Hematopoietic multipotent progenitor cell treated with erythropoietin and hydrocortisone succinate and interleukin-3 and kit ligand, for 15 days (in vitro differentiated cells): ENCODE results near the gene MARK1.

ENCODE experiments used
- DNase-seq: peaks from one replicate; pipeline ENCODE4 v3.0.0-alpha.2; 2015; ENCODE audit warnings: low spot score

MARK1 gene

DNA sequence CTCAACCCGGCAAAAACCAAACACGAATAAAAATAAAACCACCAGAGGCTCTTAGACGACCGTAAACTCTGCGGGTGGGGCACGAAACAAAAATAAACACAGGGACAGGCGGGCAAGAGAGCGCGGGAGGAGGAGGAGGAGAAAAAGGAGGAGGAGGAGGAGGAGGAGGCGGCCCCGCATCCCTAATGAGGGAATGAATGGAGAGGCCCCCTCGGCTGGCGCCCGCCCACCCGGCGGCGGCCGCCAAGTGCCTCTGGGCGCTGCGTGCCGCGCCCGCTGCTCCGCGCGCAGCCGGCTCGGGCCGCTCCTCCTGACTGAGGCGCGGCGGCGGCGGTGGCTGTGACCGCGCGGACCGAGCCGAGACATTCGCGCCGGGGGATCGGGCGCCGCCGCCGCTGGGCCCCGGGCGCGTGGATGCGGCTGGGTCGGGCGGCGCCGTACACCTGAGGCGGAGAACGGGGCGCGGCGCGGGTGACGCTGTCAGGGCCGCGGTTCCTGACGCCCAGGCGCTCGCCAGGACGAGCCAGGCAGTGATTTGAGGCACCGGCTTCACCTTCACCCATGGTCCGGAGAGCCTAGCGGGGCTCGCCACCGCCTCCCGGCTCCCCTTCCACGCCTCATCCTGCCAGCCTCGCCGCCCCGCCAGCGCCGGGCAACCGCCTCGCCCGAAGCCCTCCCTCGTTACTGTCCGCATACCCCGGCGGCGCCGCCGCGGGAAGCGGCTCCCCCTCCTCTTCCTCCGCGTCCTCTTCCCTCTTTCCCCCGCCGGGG, at the start of gene MARK1:
MARK1 (plus strand) TSS at position 229 of the 771 bp plus-strand sequence. CDS start 687 bp downstream, outside the sequence.
- no peak for DNase-seq

DNA sequence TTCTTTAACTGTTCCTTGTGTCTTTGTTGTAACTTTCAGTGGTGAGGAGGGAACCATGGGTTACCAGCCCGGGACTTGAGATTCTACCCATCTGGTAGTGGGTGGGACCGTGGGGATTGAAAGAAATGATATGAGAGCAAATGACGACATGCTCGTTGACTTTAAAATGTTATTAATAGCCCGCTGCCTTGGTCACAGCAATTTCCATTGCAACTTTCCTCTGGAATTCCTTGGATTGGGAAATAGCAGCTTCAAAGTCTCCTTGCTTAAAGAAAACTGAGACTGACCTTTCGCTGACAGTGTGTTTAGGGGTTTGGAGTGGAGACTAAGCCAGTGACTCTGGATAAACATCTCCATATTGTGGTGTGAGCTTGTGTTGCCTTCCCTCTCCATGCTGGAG, 44.2 kb upstream of the MARK1 start:
- no peak for DNase-seq

DNA sequence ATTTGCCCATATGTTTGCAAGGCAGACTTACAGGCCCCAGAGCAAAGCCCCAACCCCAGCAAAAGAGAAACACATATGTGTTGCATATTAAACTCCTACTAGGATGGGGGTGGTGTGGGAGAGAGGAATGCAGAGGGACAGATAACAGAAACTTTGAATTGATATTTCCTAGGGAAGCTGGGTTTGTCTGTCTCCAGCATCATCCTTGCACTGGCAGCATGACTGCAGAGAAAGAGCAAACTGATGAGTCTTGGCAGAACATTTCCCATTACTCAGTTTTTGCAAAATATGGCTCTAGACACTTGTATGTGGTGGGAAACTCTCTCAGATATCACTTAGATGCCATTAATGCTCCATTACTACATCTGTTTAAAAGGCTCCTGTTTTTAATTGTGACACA, 43.8 kb upstream of the MARK1 start:
- no peak for DNase-seq

DNA sequence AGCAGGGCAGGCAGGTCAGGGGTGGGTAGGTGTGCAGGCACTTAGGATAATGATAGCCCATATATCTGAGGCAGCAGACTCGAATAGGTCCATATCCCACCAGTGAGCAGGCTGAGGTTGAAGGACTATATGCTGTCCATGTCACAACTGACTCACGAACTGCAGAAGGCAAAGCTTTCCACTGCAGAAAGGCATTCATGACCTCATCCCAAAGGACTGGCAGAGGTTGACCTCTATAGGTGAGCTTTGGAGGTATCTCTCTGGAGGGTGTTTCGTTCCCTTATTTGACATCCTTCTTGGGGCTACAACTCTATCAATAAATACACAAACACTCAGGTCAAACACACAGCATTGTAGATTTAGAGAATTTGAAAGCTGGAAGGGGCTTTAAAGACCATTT, 42.8 kb upstream of the MARK1 start:
- no peak for DNase-seq

DNA sequence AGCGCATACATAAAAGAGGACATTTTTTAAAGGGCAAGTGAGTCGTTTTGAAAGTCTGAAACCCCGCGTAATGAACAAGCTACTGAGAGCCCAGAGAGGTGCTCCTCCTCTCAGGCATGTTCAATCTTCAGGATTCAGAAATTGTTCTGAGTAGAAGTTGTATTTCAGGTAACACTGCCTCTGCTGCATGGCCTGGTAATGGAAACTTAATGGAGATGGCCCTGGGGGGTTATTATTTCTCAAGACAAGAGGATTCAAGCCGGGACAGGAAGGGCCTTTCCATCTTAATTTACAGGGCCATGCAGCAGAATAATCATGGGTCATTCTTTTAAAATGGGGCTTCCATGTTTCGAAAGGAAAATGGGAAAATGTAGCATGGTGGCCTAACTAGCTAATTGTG, 42.1 kb upstream of the MARK1 start:
- DNase-seq, result no peak

DNA sequence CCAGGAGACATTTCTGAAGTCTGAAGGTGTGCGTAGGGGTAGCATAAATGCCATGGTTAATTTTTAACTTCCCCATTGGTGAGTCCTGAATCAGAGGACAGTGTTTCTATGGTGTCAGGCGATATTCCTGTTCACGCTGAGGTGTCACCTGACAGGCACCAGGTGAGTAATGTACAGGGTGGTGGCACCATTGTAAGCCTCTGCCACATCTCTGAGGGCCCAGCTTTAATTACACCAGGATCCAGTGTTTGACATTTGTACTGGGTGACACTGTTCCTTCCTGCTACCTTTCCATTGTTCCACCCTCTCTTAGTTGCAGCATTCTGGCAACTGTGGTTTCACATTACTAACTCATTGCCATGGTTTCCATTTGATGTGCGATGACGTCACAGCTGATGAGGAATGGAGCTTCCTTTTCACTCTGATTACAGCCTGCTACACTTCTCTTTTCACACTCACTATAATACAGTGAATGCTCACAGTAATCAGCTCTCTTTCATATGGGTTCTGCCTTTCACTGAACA, 40.6 kb upstream of the MARK1 start:
- no peak for DNase-seq

DNA sequence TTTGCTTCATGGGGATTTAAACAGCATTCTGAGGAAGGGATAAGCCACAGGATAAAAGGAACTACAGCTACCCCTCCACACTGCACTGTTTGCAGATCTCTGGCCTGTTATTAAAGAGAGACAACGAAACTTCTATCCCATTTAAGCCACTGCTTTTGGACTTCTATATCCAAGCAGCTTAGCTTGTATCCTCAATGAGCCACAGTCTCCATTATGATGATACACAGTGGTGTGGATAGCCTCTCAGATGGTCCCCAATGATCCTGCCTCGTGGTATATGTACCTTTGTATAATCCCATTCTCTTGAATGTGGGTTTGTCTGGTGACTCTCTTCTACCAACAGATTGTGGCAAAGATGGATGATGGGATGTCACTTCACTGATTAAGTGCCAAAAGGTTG, 36.0 kb upstream of the MARK1 start:
- DNase-seq, result no peak

DNA sequence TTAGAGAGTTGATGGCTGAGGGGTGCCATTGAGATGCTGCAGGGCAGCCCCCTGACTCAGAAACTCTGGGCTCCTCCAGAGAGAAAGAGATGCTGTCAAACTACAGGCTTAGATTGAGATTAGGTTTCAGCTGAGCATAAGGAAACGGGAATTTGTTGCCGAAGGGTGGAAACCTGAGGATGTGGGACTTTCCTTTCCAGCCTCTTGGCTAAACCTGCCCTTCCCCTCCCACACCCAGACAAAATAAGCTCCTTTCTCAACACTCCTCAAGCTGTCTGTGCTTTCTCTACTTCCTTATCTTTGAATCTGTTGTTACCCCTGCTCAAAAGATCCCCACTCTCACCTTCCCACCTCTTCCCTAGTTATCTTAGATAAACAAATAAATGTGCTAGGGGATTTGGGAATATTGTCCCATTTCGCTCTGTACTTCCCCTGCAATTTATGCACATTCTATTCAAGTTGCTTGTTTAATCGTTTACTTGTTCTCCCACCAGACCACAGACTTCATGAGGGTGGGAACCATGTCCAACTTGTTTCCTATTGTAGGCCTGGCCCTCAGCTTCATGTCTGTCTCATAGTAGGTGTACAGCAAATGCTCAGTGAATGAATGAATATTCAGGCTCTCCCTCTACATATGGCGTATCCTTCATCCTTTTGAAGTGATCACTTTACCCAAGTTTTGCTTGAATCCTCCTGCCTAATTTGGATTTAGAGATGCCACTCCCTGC, 30.6 kb upstream of the MARK1 start:
- no peak for DNase-seq

DNA sequence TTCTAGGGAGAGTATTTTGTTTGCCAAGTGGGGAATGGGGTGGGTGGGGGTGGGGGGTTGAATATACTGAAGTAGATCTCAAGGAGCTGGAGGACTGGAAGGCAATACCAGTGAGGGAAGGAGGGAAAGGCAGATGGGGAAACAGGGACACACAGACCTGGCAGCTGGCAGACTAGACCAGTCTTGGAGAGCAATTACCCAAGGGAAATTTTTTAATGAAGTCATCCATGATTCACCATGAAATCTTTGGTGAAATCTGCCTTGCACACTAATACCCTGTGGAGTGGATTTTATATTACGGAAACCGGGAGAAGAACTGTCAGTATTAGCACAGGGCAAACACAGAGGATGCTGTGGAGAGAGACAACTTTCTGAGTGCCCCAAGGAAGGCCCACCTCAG, 29.7 kb upstream of the MARK1 start:
- no peak for DNase-seq

DNA sequence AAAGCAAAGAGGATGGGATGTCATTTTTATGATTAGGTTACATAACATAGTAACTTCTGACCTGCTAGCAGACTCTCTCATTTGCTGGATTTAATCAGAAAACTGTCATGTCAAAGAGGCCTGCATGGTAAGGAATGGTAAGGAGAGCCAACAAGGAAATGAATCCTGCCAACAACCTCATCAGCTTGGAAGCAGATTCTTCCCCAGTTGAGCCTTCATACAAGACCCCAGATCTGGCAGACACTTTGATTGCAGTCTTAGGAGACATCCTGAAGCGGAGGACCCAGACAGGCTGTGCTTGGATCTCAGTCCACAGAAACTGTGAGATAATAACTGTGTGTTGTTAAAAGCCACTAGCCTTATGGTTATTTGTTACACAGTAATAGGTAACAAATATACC, 27.6 kb upstream of the MARK1 start:
- DNase-seq, result no peak

DNA sequence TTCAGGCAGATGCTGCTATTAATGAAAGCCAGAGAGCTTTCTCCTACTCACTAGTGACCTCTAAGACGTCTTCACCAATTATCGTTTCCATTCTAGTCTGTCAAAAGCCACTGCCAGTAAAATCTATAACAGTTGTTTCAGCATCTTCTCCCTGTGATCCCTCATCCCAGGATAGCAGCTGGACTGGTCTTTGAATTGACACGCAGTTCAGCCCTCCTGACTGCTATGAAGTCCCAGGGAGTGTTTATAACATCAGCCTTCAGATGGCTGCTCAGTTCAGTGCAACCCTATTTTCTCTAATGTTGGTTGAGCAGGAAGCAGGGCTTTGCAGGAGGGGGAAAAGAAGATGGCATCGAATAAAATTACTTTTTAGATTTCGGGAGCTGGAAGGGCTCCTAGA, 23.6 kb upstream of the MARK1 start:
- DNase-seq, result no peak

DNA sequence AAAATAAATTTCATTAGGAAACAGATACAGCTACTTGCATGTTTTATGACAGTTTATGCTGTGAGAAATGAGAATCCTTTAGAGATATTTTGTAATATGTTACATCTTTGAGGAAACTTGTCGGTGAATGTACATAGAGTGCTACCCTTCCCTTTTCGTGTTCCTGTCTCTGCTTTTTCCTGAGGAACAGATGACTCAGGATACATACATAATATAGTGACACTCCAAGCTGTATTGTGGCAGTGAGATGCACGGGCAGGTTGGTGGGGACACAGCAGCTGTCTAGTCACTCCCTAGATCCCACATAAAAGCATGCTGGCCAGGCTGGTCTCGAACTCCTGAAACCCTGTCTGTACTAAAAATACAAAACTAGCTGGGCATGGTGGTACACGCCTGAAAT, 20.9 kb upstream of the MARK1 start:
- DNase-seq, result no peak

DNA sequence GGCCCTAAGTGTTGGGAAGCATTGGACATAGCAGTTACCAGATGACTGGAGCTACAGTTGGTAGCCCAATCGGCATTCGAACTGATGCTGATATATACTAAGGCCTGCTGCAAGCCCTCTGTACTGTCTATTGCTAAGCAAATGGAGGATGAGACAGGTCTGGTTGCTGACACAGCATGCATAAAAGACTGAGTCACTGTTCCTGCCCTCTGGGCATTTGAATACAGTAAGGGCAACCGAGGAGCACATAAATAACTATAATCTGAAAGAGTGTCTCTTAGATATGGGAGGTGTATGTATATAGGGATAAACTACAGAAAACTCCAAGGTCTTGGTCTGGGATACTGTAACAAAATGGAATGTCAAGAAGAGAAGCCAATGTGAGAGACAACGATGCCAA, 16.8 kb upstream of the MARK1 start:
- no peak for DNase-seq

DNA sequence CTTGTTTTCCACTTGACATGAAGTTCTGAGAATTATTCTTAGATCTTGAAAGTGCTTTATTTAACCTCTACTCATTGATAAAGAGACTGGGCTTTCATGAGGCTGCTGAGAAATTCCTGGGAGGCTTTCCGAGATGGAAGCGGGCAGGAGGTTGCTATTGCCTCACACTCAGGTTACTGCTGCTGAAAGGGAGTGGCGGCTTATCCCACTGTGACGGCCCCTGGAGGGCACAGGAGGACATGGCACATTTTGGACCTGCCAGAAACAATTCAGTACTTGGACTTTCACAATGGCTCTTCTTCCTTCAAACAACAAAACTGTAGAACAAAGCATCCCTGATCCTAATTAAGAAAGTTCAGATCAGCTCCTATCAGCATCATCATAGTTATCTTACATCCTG, 16.2 kb upstream of the MARK1 start:
- no peak for DNase-seq

DNA sequence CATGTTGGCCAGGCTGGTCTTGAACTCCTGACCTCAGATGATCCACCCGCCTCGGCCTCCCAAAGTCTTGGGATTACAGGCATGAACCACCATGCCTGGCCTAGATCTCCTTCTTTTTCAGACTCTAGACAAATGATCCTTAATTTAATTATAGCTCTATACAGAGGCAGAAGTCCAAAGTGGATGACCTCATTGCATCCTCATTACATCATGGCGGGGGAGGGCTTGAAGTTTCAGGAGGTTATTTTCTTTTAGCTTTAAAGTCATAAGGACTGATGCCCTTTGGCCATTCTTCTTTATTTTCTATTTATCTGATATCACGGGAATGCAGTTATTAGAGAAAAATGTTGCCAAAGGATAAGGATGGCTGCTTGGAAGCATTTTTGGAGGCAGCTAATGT, 14.1 kb upstream of the MARK1 start:
- DNase-seq, result no peak

DNA sequence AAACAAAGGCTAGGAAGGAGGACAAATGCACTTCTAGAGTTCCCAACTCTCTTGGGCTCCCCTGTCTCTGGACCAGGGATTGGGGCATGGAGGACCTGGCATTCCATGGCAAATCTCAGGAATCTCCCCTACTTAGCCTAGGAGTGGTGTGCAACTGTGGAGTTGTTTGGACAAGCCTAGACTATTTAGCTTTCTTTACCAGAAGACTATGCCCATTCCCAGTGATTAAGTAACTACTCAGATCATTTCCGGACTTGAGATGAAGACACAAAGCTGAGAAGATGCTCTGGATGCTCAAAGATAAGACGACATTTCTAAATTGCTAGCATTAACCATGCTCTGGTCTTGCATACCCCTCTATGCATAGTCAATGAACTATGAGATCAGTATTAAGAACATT, 13.7 kb upstream of the MARK1 start:
- no peak for DNase-seq

DNA sequence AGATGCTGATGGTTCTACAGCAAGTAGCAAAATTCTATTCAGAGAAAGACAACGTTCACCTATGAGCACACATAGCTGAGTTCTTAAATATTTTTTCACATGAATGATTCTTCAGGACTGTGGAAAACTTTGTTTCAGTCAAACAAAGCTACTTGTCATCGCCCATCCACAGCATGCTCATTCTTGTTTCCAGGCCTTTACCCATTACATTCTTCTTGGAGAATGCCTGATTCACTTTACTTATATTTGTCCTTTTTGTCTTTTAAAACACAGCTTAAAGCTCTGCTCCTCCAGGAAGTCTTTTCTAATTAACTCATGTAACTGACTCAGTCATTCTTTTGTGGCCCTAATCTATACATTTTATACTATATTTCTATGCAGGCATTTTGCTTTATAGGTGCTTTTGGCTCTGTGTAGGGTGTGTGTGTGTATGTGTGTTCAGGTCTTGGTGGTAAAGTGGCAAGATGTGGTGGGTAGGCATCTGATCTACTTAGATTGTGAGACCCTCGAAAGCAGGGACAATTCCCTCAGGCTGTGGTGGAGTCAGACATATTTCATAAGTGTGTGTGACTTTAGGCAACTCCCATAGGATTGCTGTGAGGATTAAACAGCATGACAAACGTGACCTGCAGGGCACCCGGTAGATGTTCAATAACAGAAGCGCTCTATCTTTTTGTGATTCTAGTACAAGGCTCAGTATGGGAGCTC, 11.8 kb upstream of the MARK1 start:
- DNase-seq, result no peak

DNA sequence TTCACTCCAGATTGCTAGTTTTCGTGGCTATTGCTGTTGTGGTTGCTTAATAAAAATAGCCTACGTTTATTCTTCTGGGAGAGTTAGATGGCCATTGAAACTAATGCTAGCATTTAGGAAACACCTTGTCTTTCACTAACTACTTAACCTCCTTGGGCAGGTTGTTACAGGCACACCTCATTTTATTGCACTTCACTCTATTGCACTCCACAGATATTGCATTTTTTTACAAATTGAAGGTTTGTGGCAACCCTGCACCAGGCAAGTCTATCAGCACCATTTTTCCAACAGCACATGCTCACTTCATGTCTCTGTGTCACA, 11.3 kb upstream of the MARK1 start:
- DNase-seq, result no peak

DNA sequence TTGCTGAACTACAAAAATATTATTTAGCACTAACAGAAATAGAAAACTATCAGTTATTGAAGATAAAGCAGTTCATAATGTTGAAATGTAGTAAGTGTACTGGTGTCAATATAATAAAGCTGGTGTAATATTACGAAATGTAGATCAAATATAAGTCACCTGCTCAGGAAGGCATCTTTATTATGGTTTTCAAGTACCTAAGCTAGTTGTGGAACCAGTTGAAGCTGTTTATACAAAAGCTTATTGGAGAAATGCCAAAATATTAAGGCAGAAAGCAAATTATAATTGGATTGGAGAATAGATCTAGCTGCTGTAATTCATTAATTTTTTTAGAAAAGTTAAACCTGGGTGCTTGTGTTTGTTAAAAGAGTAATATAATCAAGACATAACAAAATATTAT, 6.2 kb upstream of the MARK1 start:
- DNase-seq, result no peak

DNA sequence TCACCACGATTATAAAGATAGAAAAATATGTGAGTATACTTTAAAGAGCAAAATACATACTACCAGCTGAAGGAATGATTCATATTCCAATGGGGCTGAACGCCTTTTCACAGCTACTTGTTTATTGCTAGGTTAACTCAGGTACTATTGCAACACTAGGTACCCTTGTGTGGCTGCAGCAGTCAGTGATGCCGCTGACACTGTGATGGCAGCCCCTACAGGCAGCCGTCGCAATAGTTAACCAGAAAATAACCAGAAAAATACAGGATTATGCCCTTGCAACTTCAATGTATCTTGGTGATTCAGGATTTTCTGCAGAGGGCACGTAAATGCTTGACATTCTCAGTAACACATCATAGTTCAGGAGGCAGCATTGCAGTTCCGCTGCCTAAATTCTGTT, 1.6 kb upstream of the MARK1 start:
- DNase-seq, result no peak

DNA sequence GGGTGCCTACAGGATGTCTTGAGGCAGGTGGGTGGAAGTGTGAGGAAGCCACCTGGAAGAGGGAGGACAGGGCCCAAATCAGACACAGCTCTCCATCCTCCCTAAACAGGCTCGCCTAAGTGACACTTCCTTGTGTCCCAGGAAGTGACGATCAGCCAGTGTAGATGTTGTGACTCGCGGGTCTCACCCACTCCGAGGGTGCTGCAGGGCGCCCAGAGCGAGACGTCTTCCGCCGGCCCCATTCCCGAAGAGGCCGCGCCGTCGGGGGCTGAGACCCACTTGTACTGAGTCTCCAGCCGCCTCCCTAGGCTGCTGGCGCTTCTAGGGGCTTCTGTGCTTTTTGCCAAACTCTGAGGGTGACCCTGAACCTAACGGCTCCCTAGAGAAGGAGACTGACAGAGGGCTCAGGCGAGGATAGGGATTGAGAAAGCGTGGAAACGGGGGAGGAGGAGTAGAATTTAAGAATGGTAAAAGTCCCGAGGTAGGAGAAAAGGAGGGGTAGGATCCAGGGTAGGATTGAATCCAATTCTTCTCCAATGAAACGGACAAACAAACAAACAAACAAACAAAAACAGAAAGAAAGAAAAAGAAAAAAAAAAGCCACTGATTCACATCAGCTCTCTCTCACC, 543 bp upstream of the MARK1 start:
- DNase-seq, result no peak

DNA sequence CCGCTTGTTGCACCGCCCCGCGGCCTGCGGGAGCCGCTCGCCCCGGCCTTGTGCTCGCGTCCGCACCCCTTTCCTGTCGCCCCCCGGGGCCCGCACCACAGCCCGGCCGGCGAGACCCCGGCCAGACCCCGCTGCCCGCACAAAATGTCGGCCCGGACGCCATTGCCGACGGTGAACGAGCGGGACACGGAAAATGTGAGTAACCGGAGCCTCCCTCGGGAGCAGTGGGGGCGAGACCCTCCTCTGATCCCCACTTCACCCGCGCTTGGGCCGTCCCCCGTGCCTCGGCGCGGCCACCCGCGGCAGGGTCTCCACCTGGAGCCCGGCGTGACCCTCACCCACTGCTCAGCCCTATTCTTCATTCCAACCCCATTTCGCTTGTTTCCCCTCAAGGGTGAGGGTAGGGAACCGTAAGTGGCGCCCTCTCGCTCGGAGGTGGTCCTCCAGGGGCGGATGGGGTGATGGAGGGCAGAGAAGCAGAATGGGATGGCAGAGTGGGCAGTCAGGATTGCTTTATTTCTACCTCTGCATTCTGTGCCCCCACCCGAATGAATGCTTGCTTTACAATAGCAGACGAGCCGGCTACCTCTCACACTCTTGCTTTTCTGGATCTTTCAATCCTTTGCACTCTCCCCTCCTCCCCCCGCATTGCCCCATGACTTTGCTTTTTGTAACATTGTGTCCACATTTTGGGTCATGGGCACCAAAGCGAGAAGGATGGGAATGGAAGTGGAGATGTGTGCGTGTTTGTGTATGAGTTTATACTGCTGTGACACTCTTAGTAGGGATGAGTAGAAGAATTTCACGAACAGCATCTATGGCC, 954 bp downstream of the MARK1 start:
- DNase-seq, result no peak
